ENCODE data around the gene RAB30. TPM values are rescaled to one million over a fixed set of nuclear protein-coding genes. Genes with fewer than 3 reads are reported as not detected.

The RAB30 gene
- polyA plus RNA-seq, 1 donor from 2014 or later: 36.4 TPM

DNA sequence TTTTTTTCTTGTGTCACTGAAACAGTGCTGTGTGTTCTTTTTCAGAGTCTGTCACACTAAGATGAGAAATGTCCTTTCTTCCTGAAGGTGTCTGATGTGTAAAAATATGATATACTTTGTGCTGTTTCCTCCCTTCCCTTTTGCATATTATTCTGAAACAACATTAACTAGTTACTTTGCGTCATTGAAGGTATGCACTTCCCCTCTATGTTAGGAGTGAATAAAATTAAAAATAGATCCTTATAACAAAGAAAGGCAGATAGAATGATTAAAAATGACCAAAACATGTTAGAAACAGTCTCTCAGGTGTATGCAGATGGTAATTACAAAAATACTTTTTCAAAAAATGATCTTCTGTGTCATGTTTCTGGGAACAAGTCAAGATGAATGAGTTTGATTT is 1.6 kb upstream of the RAB30 start:
- no peak for TF ChIP-seq SMC3 (conservative IDR thresholded peaks at IDR 0.05; ENCODE audit: poor library complexity)
- H3K9me2 ChIP-seq (ENCODE audit: insufficient read depth, low read length): no peaks in the 10 kb centered on the region
- H3K79me2 ChIP-seq (replicated peaks; ENCODE audit: insufficient read depth, low read length): peaks cover 46% of the 10 kb centered on the region
- peak overlapping the region; percentile 98 for H3K9ac ChIP-seq (ENCODE audit: low read length)
- H3F3A ChIP-seq (ENCODE audit: insufficient read depth, low read length, poor library complexity, severe bottlenecking): peaks cover 4% of the 10 kb centered on the region
- no peaks in the 10 kb centered on the region for H4K20me1 ChIP-seq (ENCODE audit: insufficient read depth)
- H2AFZ ChIP-seq (ENCODE audit: low read depth, low read length): no peak overlapping the region
- H3K27me3 ChIP-seq (ENCODE audit: insufficient read depth, low read depth, low read length): no peaks in the 10 kb centered on the region
- H3K9me3 ChIP-seq (ENCODE audit: low read length): no peaks in the 10 kb centered on the region
- H3K4me3 ChIP-seq (ENCODE audit: low read length): peak overlapping the region; percentile 75
- peaks cover 6% of the 10 kb centered on the region for H3K36me3 ChIP-seq (ENCODE audit: insufficient read depth, low read length)
- no peak overlapping the region for H3K27ac ChIP-seq (ENCODE audit: low read length)
- H3K4me2 ChIP-seq (ENCODE audit: low read length): peak overlapping the region; percentile 90

DNA sequence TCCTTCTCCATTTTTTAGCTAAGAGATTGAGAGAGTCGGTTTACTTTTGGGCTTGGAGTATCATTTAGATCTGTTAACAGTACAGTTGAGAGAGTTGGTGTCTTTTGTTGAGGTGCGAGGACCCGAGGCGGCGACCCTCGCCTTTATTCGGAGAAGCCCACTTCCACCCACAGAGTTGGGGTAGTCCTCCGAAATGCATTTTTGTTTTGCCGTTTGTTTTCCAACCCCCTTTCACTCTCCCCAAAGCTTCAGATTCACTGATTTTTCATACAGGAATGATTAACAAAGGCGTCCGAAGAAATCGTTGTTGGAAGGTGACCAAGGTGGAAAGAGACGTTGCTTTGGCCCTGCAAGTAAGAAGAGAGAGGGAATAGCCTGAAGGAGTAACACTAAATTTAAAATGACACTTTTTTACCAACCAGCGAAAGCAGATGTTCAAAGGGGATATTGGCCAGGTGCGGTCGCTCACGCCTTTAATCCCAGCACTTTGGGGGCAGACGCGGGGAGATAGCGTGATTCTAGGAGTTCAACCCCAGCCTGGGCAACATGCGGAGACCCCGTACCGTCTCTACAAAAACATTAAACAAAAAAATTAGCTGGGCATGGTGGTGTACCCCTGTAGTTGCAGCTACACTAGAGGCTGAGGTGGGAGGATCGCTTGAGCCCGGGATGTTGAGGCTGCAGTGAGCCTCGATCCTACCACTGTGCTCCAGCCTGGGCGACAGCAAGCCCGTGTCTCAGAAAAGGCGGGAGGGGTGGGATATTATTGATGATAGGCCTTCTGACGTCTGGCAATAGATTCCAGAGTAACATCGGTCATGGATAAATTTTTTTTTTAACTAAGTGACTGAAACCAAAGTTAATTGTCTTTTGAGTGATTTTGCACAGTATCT is 899 bp upstream of the RAB30 start:
- Histone ChIP-seq H2AFZ (ENCODE audit: low read depth, low read length) (peak overlapping the region; percentile 93), H3K9ac (ENCODE audit: low read length) (peak overlapping the region; percentile 98), H3K9me2 (ENCODE audit: insufficient read depth, low read length) (no peaks in the 10 kb centered on the region), H3K4me2 (ENCODE audit: low read length) (peak overlapping the region; percentile 90), H3K27me3 (ENCODE audit: insufficient read depth, low read depth, low read length) (no peaks in the 10 kb centered on the region), H3K36me3 (ENCODE audit: insufficient read depth, low read length) (peaks cover 6% of the 10 kb centered on the region), H3F3A (ENCODE audit: insufficient read depth, low read length, poor library complexity, severe bottlenecking) (peaks cover 4% of the 10 kb centered on the region), H3K79me2 (replicated peaks; ENCODE audit: insufficient read depth, low read length) (peaks cover 50% of the 10 kb centered on the region), H3K9me3 (ENCODE audit: low read length) (no peaks in the 10 kb centered on the region), H4K20me1 (ENCODE audit: insufficient read depth) (no peaks in the 10 kb centered on the region), H3K27ac (ENCODE audit: low read length) (peak overlapping the region; percentile 93), H3K4me3 (ENCODE audit: low read length) (peak overlapping the region; percentile 75)
- TF ChIP-seq, protein P1, sequence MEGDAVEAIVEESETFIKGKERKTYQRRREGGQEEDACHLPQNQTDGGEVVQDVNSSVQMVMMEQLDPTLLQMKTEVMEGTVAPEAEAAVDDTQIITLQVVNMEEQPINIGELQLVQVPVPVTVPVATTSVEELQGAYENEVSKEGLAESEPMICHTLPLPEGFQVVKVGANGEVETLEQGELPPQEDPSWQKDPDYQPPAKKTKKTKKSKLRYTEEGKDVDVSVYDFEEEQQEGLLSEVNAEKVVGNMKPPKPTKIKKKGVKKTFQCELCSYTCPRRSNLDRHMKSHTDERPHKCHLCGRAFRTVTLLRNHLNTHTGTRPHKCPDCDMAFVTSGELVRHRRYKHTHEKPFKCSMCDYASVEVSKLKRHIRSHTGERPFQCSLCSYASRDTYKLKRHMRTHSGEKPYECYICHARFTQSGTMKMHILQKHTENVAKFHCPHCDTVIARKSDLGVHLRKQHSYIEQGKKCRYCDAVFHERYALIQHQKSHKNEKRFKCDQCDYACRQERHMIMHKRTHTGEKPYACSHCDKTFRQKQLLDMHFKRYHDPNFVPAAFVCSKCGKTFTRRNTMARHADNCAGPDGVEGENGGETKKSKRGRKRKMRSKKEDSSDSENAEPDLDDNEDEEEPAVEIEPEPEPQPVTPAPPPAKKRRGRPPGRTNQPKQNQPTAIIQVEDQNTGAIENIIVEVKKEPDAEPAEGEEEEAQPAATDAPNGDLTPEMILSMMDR (IDR thresholded peaks at IDR 0.05; ENCODE audit: poor library complexity, severe bottlenecking): peak; percentile 7
- TF ChIP-seq TAF1 (IDR thresholded peaks at IDR 0.05; ENCODE audit: low read depth): no peak
- TF ChIP-seq, protein P2, sequence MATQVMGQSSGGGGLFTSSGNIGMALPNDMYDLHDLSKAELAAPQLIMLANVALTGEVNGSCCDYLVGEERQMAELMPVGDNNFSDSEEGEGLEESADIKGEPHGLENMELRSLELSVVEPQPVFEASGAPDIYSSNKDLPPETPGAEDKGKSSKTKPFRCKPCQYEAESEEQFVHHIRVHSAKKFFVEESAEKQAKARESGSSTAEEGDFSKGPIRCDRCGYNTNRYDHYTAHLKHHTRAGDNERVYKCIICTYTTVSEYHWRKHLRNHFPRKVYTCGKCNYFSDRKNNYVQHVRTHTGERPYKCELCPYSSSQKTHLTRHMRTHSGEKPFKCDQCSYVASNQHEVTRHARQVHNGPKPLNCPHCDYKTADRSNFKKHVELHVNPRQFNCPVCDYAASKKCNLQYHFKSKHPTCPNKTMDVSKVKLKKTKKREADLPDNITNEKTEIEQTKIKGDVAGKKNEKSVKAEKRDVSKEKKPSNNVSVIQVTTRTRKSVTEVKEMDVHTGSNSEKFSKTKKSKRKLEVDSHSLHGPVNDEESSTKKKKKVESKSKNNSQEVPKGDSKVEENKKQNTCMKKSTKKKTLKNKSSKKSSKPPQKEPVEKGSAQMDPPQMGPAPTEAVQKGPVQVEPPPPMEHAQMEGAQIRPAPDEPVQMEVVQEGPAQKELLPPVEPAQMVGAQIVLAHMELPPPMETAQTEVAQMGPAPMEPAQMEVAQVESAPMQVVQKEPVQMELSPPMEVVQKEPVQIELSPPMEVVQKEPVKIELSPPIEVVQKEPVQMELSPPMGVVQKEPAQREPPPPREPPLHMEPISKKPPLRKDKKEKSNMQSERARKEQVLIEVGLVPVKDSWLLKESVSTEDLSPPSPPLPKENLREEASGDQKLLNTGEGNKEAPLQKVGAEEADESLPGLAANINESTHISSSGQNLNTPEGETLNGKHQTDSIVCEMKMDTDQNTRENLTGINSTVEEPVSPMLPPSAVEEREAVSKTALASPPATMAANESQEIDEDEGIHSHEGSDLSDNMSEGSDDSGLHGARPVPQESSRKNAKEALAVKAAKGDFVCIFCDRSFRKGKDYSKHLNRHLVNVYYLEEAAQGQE (IDR thresholded peaks at IDR 0.05; ENCODE audit: borderline replicate concordance): no peak
- no peak for TF ChIP-seq MXI1 (conservative IDR thresholded peaks at IDR 0.05; ENCODE audit: poor library complexity, severe bottlenecking)
- no peak for TF ChIP-seq POLR2AphosphoS5 (IDR thresholded peaks at IDR 0.05)
- no peak for TF ChIP-seq EZH2 (IDR thresholded peaks at IDR 0.05; ENCODE audit: borderline replicate concordance, insufficient read depth, low read length, poor library complexity, severe bottlenecking)
